Activated CD8-positive, alpha-beta T cell treated with anti-CD3 and anti-CD28 coated beads for 36 hours (primary cell): ENCODE data around the gene CCL17. TPM values are rescaled to one million over a fixed set of nuclear protein-coding genes. Genes with fewer than 3 reads are reported as not detected.
"Not testable (repeated sequence)": the region's sequence is repeated elsewhere in the genome, so short reads cannot be mapped to it uniquely, and the experiment has no call there.

Experiments used
- ATAC-seq: fragments of 200-7000 bp; cut with Tn5 transposase; one replicate; pipeline ENCODE4 v1.10.0; 2021; ENCODE audit warnings: mild to moderate bottlenecking, moderate library complexity
- CTCF ChIA-PET: fragments of 350-600 bp; sonication (Branson Sonifier 250); formaldehyde crosslinking; loops from one replicate; lab custom pipeline; 2021; ENCODE audit warnings: antibody characterized with exemption; lab: Charles Lee
- POLR2A ChIA-PET: fragments of 350-600 bp; sonication (Branson Sonifier 250); formaldehyde crosslinking; loops from one replicate; lab custom pipeline; 2021; ENCODE audit warnings: antibody characterized with exemption; lab: Charles Lee
- DNase-seq: peaks from one replicate; pipeline ENCODE4 v3.0.0-alpha.2; 2020
- H3K27ac Mint-ChIP-seq: one replicate; pipeline ENCODE4 v1.8.0; 2021; ENCODE audit warnings: mild to moderate bottlenecking, mixed read lengths
- H3K27me3 Mint-ChIP-seq: one replicate; pipeline ENCODE4 v1.8.0; 2021; ENCODE audit warnings: mixed read lengths
- H3K36me3 Mint-ChIP-seq: one replicate; pipeline ENCODE4 v1.8.0; 2021; ENCODE audit warnings: low read depth, mixed read lengths
- H3K4me1 Mint-ChIP-seq: one replicate; pipeline ENCODE4 v1.8.0; 2021; ENCODE audit warnings: low read depth, mixed read lengths
- H3K4me3 Mint-ChIP-seq: one replicate; pipeline ENCODE4 v1.8.0; 2021; ENCODE audit warnings: mild to moderate bottlenecking, moderate library complexity, mixed read lengths
- H3K9me3 Mint-ChIP-seq: one replicate; pipeline ENCODE4 v1.8.0; 2021; ENCODE audit warnings: mixed read lengths
- intact Hi-C: fragments of 100-400 bp; cut with micrococcal nuclease; formaldehyde crosslinking; loops from one replicate; pipeline ENCODE4 v1.10.0; 2022
- total RNA-seq, 2 experiments: library from RNA; stranded (reverse); gene quantifications; one replicate each; pipeline ENCODE4 v1.2.3, GENCODE V29; 2021
- TF ChIP-seq, protein P1 (sequence below): fragments of 200-600 bp; IDR thresholded peaks from one replicate; pipeline ENCODE4 v1.8.0; 2022; ENCODE audit warnings: antibody characterized with exemption, mild to moderate bottlenecking

The CCL17 gene
- total RNA-seq, 2 experiments from 2014 or later, result 2.1 to 2.9 TPM

DNA sequence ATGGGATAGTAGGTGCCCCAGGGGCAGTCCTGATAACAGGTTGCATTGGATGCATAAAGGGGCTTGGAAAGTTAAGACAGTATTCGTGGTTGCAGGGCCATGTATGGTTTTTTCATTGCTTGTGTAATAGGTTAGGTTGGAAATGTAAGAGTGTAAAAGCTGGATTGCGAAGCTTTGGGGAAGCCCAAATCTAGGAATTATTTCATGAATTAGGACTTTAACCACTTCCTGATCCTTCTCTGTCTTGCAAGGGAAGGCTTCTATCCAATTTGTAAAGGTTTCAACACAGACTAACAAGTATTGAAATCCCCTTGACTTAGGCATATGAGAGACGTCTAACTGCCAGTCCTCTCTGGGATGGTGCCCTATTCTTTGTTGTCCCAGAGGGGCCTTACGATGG is 7.8 kb upstream of the CCL17 start:
- DNase-seq, result no peak
- no peak overlapping the region for H3K4me3 Mint-ChIP-seq
- no peaks in the 10 kb centered on the region for H3K27me3 Mint-ChIP-seq
- intact Hi-C loops, result no loop called here
- H3K36me3 Mint-ChIP-seq, result no peaks in the 10 kb centered on the region
- POLR2A ChIA-PET, result no interaction called here
- CTCF ChIA-PET, result interaction anchor here (0.6 to 2.2 kb wide), 2 partner anchors 21 to 74 kb away, joined by 3 to 4 read pairs; no protein-coding TSS in a partner anchor
- TF ChIP-seq, protein P1, sequence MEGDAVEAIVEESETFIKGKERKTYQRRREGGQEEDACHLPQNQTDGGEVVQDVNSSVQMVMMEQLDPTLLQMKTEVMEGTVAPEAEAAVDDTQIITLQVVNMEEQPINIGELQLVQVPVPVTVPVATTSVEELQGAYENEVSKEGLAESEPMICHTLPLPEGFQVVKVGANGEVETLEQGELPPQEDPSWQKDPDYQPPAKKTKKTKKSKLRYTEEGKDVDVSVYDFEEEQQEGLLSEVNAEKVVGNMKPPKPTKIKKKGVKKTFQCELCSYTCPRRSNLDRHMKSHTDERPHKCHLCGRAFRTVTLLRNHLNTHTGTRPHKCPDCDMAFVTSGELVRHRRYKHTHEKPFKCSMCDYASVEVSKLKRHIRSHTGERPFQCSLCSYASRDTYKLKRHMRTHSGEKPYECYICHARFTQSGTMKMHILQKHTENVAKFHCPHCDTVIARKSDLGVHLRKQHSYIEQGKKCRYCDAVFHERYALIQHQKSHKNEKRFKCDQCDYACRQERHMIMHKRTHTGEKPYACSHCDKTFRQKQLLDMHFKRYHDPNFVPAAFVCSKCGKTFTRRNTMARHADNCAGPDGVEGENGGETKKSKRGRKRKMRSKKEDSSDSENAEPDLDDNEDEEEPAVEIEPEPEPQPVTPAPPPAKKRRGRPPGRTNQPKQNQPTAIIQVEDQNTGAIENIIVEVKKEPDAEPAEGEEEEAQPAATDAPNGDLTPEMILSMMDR, result no peak
- ATAC-seq, result no peak
- H3K4me1 Mint-ChIP-seq, result no peaks in the 10 kb centered on the region
- no peak overlapping the region for H3K27ac Mint-ChIP-seq
- H3K9me3 Mint-ChIP-seq, result no peaks in the 10 kb centered on the region

DNA sequence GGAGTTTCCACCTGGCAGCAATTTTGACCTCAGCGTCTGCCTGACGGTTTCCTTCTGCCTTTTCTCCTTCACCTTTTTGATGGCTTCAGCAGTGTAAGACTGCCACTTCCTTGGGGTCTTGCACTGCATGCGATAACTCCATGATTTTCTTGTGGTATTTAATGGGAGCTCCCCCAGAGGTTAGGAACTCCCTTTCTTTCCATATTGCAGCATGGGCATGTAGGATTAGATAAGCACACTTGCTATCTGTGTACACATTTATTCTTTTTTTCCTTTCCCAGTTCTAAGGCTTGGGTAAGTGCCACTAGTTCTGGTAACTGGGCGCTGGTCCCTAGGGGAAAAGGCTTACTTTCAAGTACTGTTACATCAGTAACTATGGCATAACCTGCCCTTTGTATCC is 7.1 kb upstream of the CCL17 start:
- POLR2A ChIA-PET, result interaction anchor here (1.4 kb wide), 1 partner anchor 19 kb away, joined by 4 read pairs; no protein-coding TSS in a partner anchor
- CTCF ChIA-PET, result interaction anchor here (2.2 kb wide), 1 partner anchor 20 kb away, joined by 4 read pairs; no protein-coding TSS in a partner anchor

GRCh38 chr16:57401943-57402640 is 2.5 kb upstream of the CCL17 start:
- H3K27ac Mint-ChIP-seq, result no peak overlapping the region
- no peak for ATAC-seq
- intact Hi-C loops, result no loop called here
- POLR2A ChIA-PET, result no interaction called here
- no peaks in the 10 kb centered on the region for H3K9me3 Mint-ChIP-seq
- CTCF ChIA-PET, result interaction anchor here (1.5 to 2.6 kb wide), 2 partner anchors 16 to 23 kb away, joined by 4 to 17 read pairs; no protein-coding TSS in a partner anchor
- no peak overlapping the region for H3K4me3 Mint-ChIP-seq
- H3K4me1 Mint-ChIP-seq, result peaks cover 9% of the 10 kb centered on the region
- H3K36me3 Mint-ChIP-seq, result no peaks in the 10 kb centered on the region
- DNase-seq, result no peak
- TF ChIP-seq, protein P1, result no peak
- peaks cover 2% of the 10 kb centered on the region for H3K27me3 Mint-ChIP-seq

More for the DNA sequence above, 7.1 kb upstream of the CCL17 start:
- H3K4me1 Mint-ChIP-seq, ATAC-seq, H3K36me3 Mint-ChIP-seq, H3K9me3 Mint-ChIP-seq, DNase-seq, intact Hi-C loops, H3K27me3 Mint-ChIP-seq, H3K27ac Mint-ChIP-seq, H3K4me3 Mint-ChIP-seq: not testable (repeated sequence)

DNA sequence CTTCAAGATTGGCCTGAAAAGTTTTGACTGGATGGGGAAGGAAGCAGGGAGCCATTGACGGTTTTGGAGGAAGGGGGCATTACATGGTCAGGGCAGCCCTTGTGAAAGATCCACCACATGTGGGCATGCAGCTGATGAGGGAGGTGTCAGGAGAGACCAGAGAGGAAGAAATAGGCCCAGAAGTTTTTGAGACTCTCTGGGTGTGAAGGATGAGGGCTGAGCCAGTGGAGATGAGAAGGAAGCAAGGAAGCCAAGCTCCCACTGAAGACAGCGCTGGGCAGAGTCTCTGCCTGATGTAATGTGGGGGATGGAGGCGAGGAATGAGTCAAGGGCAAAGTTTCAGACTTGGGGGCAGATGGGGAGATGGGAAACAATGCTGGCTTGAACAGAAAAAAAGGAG is 530 bp downstream of the CCL17 start:
- Mint-ChIP-seq H3K9me3 (no peaks in the 10 kb centered on the region), H3K27me3 (peaks cover 2% of the 10 kb centered on the region), H3K27ac (no peak overlapping the region), H3K4me1 (peaks cover 9% of the 10 kb centered on the region), H3K4me3 (no peak overlapping the region), H3K36me3 (no peaks in the 10 kb centered on the region)
- intact Hi-C loops, result no loop called here
- CTCF ChIA-PET, result interaction anchor here (0.9 to 2.2 kb wide), 3 partner anchors 8 to 105 kb away, joined by 3 to 20 read pairs (median 8); no protein-coding TSS in a partner anchor
- TF ChIP-seq, protein P1, result no peak
- POLR2A ChIA-PET, result interaction anchor here (0.8 to 1.2 kb wide), 3 partner anchors 11 to 37 kb away, joined by 3 to 4 read pairs (median 3); no protein-coding TSS in a partner anchor
- DNase-seq (no peak), ATAC-seq (peak; percentile 60)

- Mint-ChIP-seq H3K27me3 (peaks cover 2% of the 10 kb centered on the region), H3K27ac (no peak overlapping the region), H3K9me3 (no peaks in the 10 kb centered on the region), H3K4me1 (peaks cover 9% of the 10 kb centered on the region), H3K4me3 (no peak overlapping the region), H3K36me3 (no peaks in the 10 kb centered on the region)
- ChIA-PET CTCF (interaction anchor here (1.3 to 1.6 kb wide), 2 partner anchors 9 to 12 kb away, joined by 3 to 5 read pairs; no protein-coding TSS in a partner anchor), POLR2A (interaction anchor here (1.1 kb wide), 1 partner anchor 10 kb away, joined by 6 read pairs; no protein-coding TSS in a partner anchor)
- no peak for ATAC-seq
- no peak for DNase-seq
- TF ChIP-seq, protein P1, result no peak
- intact Hi-C loops, result no loop called here
Observed at GRCh38 chr16:57406881-57407280, 2.3 kb downstream of the CCL17 start.
